ENCODE results near the gene WRAP73. TPM values are rescaled to one million over a fixed set of nuclear protein-coding genes. Genes with fewer than 3 reads are reported as not detected.

The WRAP73 gene
- total RNA-seq, 1 experiment from 2014 or later = 51.4 TPM

- TF ChIP-seq CTCF (IDR thresholded peaks at IDR 0.05 in 2 of 3, conservative IDR thresholded peaks at IDR 0.05 in 1 of 3; ENCODE audit: borderline replicate concordance in 1 of 3, insufficient read depth in 1 of 3, low read depth in 2 of 3, low read length in 2 of 3) = no peak
- no peak for TF ChIP-seq CEBPB (IDR thresholded peaks at IDR 0.05; ENCODE audit: low read depth)
- TF ChIP-seq EGR1 (IDR thresholded peaks at IDR 0.05; ENCODE audit: low read depth) = no peak
- no peak for TF ChIP-seq ELF1 (IDR thresholded peaks at IDR 0.05; ENCODE audit: borderline replicate concordance, low read depth)
- TF ChIP-seq, protein P1, sequence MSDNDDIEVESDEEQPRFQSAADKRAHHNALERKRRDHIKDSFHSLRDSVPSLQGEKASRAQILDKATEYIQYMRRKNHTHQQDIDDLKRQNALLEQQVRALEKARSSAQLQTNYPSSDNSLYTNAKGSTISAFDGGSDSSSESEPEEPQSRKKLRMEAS (IDR thresholded peaks at IDR 0.05) = no peak
- TF ChIP-seq, protein P2, sequence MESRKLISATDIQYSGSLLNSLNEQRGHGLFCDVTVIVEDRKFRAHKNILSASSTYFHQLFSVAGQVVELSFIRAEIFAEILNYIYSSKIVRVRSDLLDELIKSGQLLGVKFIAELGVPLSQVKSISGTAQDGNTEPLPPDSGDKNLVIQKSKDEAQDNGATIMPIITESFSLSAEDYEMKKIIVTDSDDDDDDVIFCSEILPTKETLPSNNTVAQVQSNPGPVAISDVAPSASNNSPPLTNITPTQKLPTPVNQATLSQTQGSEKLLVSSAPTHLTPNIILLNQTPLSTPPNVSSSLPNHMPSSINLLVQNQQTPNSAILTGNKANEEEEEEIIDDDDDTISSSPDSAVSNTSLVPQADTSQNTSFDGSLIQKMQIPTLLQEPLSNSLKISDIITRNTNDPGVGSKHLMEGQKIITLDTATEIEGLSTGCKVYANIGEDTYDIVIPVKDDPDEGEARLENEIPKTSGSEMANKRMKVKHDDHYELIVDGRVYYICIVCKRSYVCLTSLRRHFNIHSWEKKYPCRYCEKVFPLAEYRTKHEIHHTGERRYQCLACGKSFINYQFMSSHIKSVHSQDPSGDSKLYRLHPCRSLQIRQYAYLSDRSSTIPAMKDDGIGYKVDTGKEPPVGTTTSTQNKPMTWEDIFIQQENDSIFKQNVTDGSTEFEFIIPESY (IDR thresholded peaks at IDR 0.05; ENCODE audit: extremely low read depth, insufficient replicate concordance, low read length) = no peak
- no peak for TF ChIP-seq ZFX (IDR thresholded peaks at IDR 0.05)
- no peak for TF ChIP-seq YY1 (IDR thresholded peaks at IDR 0.05; ENCODE audit: extremely low read depth, insufficient replicate concordance, low read depth, low read length)
- TF ChIP-seq FOSL1 (IDR thresholded peaks at IDR 0.05; ENCODE audit: low read depth) = no peak
- no peak for DNase-seq (ENCODE audit: low read depth, low spot score)
- POLR2A ChIA-PET = no interaction called here
- Histone ChIP-seq H3K4me2 (ENCODE audit: low read length) (no peak overlapping the region), H2AFZ (ENCODE audit: low read depth, low read length, poor library complexity, severe bottlenecking) (no peak overlapping the region), H3K4me1 (ENCODE audit: control insufficient read depth in 1 of 2, insufficient read depth in 2 of 2, low read length in 2 of 2) (no peaks in the 10 kb centered on the region), H4K20me1 (ENCODE audit: insufficient read depth) (no peaks in the 10 kb centered on the region), H3K9me3 (ENCODE audit: control insufficient read depth in 1 of 2, insufficient read depth in 1 of 2, low read depth in 1 of 2, low read length in 2 of 2) (no peaks in the 10 kb centered on the region), H3K36me3 (ENCODE audit: control insufficient read depth in 1 of 2, insufficient read depth in 2 of 2, low read length in 2 of 2) (no peaks in the 10 kb centered on the region), H3K4me3 (replicated peaks in 1 of 2; ENCODE audit: low read depth in 1 of 2, low read length in 2 of 2) (no peak overlapping the region), H3K9me2 (ENCODE audit: insufficient read depth) (no peaks in the 10 kb centered on the region), H3K9ac (ENCODE audit: low read length) (no peak overlapping the region), H3K27me3 (ENCODE audit: insufficient read depth, low read length) (no peaks in the 10 kb centered on the region), H3K27ac (ENCODE audit: low read depth, low read length) (no peak overlapping the region), H3K79me2 (ENCODE audit: insufficient read depth, low read length) (no peaks in the 10 kb centered on the region)
- RAD21 ChIA-PET (ENCODE audit: low non-redundant PET in 1 of 2, low total read pairs in 2 of 2, uncharacterized antibody in 2 of 2, unreplicated experiment in 2 of 2) = no interaction called here
- BruUV-seq (replicated peaks) = no TSS peak
- CTCF ChIA-PET = no interaction called here
- ATAC-seq = no peak
- intact Hi-C loops (cut with micrococcal nuclease) = no loop called here
Measured at GRCh38 chr1:3597599-3597964, 52.3 kb downstream of the WRAP73 start.
